DMS153 treated with DMSO at 0.1 percent for 48 hours (cell line): ENCODE results near the gene PPL.
"Not testable (repeated sequence)": the region's sequence is repeated elsewhere in the genome, so short reads cannot be mapped to it uniquely, and the experiment has no call there.

Experiments used
- DNase-seq: peaks from one replicate; lab custom pipeline; 2025; ENCODE audit not compliant: unreplicated experiment; lab: John Stamatoyannopoulos, UW

The PPL gene

DNA sequence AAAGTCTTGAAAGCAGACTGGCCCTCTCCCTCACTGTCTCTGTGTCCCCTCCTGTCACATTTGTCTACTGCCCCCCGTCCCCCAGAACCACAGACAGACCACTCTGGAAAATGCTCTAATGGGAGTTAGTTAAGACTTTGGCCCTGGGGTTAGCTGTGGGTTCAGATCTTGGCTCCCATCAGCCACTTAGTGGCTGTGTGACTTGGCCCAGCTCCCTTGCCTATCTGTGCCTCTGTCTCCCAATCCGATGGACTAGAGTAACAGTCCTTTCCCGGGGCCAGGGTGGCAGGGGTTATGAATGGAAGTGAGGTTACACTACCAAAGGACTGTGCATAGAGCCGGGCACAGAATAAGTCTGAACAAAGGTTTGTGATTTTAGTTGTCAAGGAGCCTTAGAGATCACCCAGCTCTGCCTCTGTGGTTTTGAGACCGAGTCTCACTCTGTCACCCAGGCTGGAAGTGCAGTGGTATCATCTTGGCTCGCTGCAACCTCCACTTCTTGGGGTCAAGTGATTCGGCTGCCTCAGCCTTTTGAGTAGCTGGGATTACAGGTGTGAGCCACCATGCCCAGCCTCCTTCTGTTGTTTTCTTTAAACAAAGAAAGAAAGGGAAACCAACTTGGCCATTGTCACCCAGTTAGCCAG lies 23.7 kb downstream of the PPL start:
- no peak for DNase-seq

DNA sequence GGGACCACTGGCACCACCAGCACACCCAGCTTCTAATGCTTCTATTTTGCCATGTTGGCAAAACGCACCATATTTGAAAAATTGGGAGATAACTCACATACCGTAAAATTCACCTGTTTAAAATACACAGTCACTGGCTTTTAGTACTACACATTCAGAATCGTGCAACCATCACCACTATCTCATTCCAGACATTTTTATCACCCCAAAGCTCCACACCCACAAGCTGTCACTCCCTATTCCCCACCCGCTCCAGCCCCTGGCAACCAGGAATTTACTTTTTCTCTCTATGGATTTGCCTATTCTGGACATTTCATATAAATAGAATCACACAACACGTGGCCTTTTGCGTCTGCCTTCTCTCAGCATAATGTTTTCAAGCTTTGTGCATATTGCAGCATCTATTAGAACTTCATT lies 25.0 kb downstream of the PPL start:
- no peak for DNase-seq

DNA sequence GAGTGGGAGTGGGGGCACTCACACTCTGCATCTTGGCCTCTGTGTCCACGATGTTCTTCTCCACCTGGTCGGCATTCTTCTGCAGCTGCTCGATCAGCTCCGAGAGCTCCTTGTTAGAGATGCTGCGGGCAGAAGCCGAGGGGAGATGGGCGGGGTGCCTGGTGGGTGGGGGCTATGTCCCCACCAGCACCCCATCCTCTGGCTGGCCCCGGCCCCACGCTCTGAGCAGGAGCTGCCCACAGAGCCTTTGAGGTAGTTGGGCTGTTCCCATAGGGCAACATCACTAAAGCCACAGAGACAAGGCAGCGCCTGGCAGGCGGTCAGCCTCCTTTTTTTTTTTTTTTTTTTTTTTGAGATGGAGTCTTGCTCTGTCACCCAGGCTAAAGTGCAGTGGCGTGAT lies 26.1 kb downstream of the PPL start:
- DNase-seq: no peak

DNA sequence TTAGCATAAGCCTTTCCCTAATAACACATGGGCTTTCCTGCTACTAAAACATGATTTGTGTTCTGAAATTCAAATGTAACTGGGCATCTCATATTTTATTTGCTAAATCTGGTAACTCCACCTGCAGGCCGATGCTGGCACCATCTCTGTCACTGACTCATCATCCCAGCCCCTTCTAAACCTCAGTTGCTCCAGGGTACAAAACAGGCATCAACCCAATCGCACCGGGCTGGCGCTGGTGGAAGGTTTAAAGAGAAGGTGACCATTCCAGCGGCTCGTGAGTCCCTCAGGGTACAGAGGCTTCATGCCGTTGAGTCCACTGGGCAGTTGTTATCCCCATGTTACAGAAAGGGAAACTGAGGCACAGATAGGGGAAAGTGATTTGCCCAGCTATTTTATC lies 27.1 kb downstream of the PPL start:
- DNase-seq: no peak

DNA sequence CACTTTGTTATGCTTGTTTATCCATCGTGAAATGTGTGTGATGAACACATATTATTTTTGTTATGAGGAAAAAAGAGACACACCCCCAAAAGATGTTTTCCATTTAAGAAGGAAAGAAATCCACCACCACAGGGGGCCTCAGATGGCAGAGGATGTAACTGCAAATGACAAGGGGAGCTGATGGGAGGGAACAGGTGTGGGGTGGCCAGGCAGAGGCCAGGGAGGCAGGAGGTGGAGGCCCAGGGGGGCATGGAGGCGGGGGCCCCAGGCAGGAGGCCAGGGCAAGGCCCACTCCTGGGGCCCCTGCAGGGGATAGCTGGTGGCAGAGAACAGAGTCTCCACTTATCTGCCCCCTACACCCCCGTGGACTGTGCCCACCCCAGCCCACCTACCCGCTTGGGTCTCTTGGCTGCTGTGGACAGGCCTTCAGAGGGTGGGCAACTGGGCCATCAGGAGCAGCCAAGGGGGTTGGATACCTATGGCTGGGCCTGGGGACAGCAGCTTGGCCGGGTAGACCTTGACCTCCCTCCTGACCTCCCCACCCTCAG lies 28.0 kb downstream of the PPL start:
- DNase-seq: no peak

DNA sequence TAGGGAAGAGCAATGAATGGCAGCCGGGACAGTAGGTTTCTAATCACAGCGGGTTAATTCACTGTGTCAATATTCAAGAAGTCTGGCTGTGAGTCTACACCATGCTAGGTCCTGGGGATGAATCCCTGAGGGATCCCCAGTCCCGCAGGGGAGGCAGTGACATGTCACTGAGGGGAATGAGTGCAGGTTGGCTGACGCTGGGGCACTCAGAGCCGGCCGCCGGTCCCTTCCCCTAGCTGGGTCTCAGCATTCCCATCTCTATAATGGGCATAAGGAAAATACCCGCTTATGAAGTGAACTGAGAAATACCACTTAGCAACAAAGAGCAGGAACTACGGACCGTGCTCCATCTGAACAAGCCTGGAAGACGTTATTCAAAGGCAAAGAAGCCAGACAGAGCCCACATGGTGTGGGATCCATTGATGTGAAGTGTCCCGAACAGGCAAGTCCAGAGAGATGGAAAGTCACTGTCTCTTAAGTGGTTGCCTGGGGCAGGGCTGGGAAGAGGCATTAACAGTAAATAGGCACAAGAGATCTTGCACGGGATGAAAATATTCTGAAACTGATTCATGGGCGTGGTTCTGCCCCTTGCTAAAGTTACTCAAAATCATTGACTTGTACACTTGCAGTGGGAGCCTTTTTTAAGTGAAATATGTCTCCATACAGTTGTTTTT lies 31.9 kb downstream of the PPL start:
- no peak for DNase-seq

DNA sequence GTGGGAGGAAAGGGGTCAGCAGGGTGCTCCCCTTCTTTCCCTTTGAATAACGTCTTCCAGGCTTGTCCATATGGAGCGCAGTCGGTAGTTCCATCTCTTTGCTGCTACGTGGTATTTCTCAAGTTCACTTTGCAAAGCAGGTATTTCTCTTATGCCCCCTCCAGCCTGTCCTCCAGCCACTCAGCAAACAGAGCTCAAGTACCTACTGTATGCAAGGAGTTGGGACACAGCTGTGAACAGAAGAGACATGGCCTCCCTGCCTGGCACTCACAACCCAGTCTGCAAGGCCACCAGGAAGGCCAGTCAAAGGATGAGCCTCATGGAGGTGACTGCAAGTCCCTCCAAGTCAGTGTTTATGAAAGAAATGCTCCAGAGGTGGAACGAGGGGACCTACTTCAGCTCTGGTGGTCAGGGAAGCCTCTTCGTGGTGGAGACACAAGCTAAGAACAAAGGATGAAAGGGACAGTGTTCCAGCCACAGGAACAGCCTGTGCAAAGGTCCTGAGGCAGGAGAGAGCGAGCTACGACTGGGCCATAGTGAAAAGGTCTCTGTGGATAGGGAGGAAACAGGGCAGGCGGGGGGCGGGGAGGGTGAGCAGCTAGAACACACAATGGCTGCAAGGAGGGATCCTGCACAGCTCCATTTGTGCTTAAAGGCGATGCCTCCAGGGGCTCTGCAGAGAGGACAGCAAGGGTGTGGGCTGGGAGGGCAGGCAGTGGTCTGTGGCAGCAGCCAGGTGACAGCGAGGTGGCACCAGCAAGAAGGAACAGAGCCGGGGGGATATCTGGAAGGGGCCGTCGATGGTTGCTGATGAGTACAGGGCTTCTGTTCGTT lies 32.6 kb downstream of the PPL start:
- no peak for DNase-seq

DNA sequence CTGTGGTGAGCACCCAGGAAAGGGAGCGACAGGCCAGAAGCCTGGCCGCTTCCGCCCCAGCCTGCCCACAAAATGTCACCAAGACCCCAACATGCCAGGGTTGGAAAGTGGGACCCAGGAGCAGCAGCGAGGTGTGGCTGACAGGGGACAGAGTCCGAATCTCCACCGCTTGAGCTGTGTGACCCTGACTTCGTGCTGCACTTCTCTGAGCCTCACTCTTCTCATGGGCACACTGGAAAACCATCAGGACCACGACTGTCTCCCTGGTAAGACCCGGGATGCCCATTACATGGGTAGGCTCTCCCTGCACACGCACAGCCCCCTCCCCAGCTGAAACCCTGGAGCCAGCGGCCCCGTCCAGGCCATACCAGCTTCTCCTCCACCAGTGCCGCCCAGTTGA lies 34.9 kb downstream of the PPL start:
- DNase-seq: no peak

DNA sequence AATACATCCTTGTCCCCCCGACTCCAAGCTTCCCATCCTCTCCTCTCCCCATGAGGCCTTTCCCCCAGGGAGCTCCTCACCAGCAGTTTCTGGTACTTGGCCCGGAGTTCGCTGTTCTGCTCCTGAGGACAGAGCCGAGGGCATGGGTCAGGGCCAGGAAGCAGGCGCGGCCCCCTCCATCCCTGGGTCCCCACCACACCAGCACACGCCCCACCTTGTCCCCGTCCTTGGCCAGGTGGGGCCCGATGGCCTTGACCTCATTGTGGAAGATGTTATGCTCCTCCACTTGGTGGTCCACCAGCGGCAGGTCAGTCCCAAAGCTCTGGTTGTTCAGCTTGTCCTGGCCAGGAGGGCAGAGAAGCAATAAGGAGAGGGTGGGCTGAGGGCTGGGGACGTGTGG lies 36.2 kb downstream of the PPL start:
- no peak for DNase-seq

DNA sequence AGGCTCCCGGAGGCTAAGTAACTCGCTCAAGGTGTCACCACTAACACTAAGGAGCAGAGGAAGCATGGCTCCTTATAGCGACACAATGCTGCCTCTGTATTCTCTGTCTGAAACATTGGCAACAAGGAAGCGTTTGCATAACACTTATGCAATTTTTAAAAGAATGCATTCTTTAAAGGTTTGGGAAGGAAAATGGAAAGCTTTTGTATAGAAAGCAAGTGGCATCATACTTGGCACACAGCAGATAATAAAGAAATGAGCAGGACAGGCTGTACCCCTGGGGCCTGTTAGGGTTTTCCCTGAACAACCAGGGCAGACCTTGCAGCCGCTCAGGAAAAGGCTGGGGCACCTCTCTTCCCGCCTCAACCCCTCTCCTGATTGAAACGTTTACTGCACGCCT lies 36.9 kb downstream of the PPL start:
- DNase-seq: no peak

DNA sequence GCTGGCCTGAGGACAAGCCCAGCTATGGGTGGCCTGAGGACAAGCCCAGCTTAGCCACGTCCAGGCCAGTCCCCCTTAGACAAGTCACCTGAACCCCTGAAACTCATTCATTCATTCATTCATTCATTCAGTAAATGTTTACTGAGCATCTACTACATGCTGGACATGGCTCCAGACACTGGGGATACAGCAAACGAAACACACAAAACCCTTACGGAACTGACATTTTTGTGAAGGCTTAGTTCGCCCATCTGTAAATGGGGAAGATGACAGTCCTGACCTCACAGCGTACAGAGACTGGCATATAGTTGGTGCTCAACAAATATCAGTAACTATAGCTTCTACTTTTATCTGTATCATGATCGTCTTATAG lies 37.5 kb downstream of the PPL start:
- DNase-seq: no peak

DNA sequence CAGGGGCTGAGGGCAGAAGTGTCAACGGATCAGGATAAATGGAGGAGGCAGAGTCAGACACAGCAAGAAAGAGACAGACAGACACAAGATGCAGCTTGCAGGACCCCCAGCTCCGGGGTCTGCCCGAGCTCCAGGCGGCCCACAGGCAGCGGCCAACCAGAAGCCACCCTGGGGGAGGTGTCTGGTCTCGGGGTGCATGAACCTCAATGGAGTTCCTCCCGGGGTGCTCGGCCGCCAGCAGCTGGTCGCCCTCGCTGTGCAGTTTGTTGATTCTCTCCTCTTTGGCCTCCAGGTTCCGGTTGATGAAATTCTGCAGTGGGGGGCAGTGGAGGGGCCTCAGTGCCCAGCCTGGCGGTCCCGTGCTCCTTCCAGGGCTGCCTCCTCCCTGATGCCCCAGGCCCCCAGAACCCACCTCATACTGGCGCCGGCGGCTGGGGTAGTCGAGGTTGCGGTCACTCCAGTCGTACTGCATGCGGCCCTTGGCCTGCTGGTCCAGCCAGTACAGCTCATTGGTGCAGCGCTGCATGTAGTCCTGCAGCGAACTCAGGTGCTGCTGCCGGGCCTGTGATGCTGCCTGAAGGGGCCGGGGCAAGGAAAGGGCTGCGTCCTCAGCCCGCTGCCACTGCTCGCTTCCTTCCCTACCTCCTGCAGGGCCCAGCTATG lies 38.0 kb downstream of the PPL start:
- DNase-seq: no peak

DNA sequence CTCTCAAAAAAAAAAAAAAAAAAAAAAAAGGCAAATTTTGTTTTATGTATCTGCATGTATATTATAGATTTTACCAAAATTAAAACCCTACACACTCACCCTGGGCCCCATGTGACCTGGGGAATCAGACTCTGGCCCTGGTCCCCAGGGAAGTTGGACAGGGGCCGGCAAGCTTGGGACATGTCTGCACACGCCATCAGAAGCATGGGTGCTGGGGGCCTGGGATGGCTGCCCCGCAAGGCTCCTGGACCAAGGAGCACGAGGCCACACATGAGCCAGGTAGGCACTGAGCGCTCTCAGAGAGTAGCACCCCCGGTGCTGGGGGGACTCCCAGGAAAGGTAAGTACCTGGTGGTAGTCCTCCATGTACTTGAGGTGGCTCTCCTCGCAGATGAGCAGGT lies 39.6 kb downstream of the PPL start:
- no peak for DNase-seq

DNA sequence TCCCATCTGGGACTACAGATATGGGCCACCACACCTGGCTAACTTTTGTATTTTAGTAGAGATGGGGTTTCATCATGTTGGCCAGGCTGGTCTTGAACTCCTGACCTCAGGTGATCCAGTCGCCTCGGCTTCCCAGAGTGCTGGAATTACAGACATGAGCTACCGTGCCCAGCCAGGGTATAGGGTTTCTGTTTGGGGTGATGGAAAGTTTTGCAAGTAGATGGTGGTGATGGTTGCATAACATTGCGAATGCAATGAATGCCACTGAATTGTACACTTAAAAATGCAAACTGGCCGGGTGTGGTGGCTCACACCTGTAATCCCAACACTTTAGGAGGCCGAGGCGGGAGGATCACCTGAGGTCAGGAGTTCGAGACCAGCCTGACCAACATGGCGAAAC lies 40.2 kb downstream of the PPL start:
- DNase-seq: not testable (repeated sequence)

DNA sequence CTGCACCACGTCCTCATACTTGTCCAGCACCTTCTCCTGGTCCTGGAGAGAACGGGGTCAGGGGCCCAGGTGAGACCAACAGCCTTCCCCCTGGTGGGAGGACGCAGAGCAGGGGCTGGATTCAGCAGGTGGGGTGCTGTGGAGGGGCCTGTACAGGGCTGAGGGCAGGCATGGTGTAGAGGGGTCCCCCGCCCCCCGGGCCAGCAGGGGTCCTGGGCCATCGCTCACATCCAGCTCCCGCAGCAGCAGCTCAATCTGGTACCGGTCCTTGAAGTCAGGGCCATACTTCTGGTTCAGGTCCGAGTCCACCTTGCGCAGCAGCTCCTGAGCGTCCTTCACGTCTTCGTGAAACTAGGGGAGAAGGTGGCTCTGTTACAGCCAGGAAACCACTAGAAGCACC lies 41.6 kb downstream of the PPL start:
- DNase-seq: no peak

DNA sequence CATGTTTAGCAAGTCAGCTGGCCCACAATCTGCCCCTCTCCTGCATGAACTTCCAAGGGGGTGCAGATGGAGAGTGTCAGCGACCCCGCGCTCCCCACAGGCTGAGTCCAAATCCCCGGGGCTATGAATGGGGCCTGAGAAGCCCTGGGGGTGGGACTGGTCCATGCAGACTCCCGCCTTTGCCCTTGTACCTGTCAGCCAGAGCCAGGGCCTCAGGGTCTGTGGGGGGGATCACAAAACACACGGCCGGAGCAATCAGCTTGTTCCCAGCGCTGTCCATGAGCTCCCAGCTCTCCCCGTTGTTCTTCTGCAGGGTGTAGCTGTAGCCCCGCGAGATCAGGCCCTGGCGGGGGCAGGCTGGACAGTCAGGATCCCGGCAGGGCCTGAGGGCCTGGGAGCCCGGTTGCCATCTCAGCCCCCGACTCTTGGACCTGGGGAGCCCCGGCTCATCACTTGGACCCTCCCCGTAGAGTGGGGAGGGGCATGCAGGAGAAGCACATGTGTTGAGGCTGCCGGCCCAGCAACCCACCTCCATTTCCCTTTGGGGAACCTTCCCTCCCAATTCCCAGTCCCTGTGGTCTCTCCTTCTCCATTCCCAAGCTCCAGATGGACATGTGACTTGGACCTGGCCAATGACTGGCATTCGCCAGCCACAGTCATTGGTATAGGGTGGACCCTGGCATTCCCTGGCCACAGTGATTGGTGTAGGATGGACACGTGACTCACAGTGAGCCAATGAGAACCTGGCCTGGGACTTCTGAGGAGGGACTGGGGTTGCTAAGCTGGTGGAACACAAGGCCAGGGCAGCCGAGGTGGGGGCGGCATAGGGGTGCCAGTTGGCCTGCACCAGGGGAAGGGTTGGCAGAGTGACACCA lies 42.4 kb downstream of the PPL start:
- no peak for DNase-seq

DNA sequence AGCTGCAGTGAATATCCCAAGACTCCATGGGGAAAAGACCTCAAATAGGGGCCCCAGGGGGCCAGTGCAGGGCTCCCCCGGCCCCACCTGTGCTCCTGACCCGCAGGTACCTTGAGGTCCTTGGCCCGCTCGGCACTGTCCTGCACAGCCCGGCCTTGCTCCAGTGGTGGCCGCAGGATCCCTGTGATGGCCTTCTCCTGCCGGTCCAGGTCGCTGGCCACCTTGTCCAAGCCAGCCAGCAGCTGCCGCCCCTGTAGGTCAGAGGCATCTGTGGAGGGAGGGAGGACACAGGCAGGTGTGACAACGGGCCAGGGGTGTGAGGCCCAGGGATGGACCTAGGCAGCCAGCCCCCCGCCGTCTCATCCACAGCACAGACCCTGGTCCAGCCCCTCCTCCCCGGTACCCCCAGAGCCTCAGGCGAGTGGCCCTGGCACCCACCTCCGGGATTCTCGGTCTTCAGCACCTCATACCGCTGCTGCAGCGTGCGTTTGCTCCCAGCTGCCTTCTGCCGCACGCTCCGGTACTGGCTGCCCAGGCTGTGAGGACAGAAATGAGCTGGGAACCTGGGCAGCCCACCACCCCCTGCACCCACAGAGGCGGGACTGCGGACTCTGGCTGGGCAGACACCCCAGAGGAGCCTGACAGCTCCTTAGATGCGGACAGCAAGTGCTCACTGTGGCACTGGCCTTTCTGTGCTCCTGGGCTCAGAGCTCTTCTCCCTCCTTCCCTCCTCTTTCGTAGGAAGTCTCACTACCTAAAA lies 43.7 kb downstream of the PPL start:
- DNase-seq: no peak

DNA sequence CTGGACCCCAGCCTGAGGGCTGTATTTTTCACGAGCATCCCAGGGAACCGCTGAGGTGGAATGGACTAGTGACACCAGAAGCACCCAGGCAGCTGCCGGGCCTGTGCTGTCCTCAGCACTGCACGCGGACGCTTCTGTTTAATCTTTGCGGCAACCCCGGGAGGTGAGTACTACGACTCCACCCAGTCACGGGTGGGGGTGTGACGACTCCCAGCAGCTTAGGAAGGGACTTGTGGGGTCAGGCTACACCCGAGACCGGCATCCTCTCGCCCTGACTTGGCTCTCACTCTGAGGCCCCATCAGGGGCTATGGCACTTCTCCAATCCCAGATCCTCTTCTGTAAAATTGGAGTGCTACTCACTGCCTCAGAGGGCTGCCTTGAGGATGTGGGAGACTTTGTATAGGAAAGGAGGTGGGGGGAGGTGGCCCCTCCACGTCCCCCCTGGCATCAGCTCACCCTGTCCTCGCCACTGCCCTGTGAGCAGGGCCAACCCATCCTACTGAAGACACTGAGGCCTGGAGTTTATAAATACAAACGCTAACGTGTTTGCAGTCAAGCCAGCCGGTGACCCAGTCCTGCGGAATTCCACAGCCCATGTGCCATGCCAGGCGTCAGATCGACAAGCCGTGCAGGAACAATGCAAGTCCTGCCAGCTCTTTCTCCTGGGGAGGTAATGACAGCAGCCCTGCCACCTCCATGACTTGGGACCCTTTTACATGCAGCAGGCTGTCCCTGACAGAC lies 44.4 kb downstream of the PPL start:
- DNase-seq: no peak

DNA sequence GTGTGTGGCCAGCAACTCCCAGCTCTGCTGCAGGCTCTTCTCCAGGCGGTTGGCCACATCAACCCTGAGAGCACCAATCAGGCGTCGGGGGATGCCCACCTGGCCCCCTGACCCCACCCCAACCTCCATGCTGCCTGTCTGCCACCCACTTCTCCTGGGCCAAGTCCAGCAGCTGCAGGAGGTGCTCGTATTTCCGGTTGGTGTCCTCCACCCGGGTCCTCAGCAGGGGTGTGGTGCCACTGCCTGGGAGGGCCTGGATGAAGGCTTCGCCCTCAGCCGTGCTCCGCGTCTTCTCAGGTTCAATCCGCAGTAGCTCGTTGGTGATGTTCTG lies 45.1 kb downstream of the PPL start:
- DNase-seq: no peak
